GM18508 (cell line): ENCODE measurements around the gene KRTAP20-4.

Experiments
- ATAC-seq: cut with Tn5 transposase; IDR thresholded peaks from one replicate; pipeline ENCODE4 v1.9.1; 2021; ENCODE audit warnings: moderate number of reproducible peaks; ENCODE audit not compliant: insufficient read depth, unreplicated experiment

Gene KRTAP20-4

GRCh38 chr21:30620522-30620921 is at the start of gene KRTAP20-4:
Gene KRTAP20-4, plus strand, starts transcription at chr21:30620627.
- ATAC-seq: no peak

- no peak for ATAC-seq
Measured at GRCh38 chr21:30577766-30578165, 42.7 kb upstream of the KRTAP20-4 start.

GRCh38 chr21:30579346-30579745 is 41.1 kb upstream of the KRTAP20-4 start:
- no peak for ATAC-seq

GRCh38 chr21:30580132-30580531 is 40.3 kb upstream of the KRTAP20-4 start:
- ATAC-seq: no peak

GRCh38 chr21:30582870-30583269 is 37.6 kb upstream of the KRTAP20-4 start:
- ATAC-seq: no peak

GRCh38 chr21:30590297-30590696 is 30.1 kb upstream of the KRTAP20-4 start, which contains the start of gene KRTAP22-2:
Gene KRTAP22-2, minus strand, starts transcription at chr21:30590397.
- ATAC-seq: no peak

- ATAC-seq: no peak
Measured at GRCh38 chr21:30592140-30592539, 28.3 kb upstream of the KRTAP20-4 start, which contains the start of gene KRTAP6-3. Gene KRTAP6-3, plus strand, starts transcription at chr21:30592440. Its CDS starts 6 bp downstream, at chr21:30592446.

GRCh38 chr21:30598802-30599201 is 21.6 kb upstream of the KRTAP20-4 start, which contains the start of gene KRTAP6-2:
Gene KRTAP6-2, minus strand, starts transcription at chr21:30598902. Its CDS starts 28 bp downstream, at chr21:30598874.
- no peak for ATAC-seq

- no peak for ATAC-seq
Measured at GRCh38 chr21:30600787-30601186, 19.6 kb upstream of the KRTAP20-4 start, which contains the start of gene KRTAP22-1. Gene KRTAP22-1, plus strand, starts transcription at chr21:30601087.

GRCh38 chr21:30605968-30606367 is 14.5 kb upstream of the KRTAP20-4 start:
- ATAC-seq: no peak

- no peak for ATAC-seq
Measured at GRCh38 chr21:30612132-30612531, 8.3 kb upstream of the KRTAP20-4 start.

- ATAC-seq: no peak
Measured at GRCh38 chr21:30613836-30614235, 6.6 kb upstream of the KRTAP20-4 start, which contains the start of gene KRTAP6-1. Gene KRTAP6-1, minus strand, starts transcription at chr21:30613930. Its CDS starts 26 bp downstream, at chr21:30613904.

GRCh38 chr21:30615199-30615598 is 5.2 kb upstream of the KRTAP20-4 start:
- no peak for ATAC-seq

GRCh38 chr21:30616125-30616524 is 4.3 kb upstream of the KRTAP20-4 start, which contains the start of gene KRTAP20-1:
Gene KRTAP20-1, plus strand, starts transcription at chr21:30616425. Its CDS starts 30 bp downstream, at chr21:30616455.
- no peak for ATAC-seq

- ATAC-seq: no peak
Measured at GRCh38 chr21:30620080-30620479, 347 bp upstream of the KRTAP20-4 start.

GRCh38 chr21:30623362-30623761 is 2.9 kb downstream of the KRTAP20-4 start:
- ATAC-seq: no peak

GRCh38 chr21:30625449-30626165 is 5.2 kb downstream of the KRTAP20-4 start:
- no peak for ATAC-seq

- no peak for ATAC-seq
Measured at GRCh38 chr21:30628109-30628508, 7.7 kb downstream of the KRTAP20-4 start.

GRCh38 chr21:30629200-30629599 is 8.8 kb downstream of the KRTAP20-4 start:
- no peak for ATAC-seq

GRCh38 chr21:30634906-30635305 is 14.5 kb downstream of the KRTAP20-4 start, which contains the start of gene KRTAP20-2:
Gene KRTAP20-2, plus strand, starts transcription at chr21:30635206. Its CDS starts 58 bp downstream, at chr21:30635264.
- ATAC-seq: no peak

- ATAC-seq: no peak
Measured at GRCh38 chr21:30638686-30639085, 18.3 kb downstream of the KRTAP20-4 start.

- ATAC-seq: no peak
Measured at GRCh38 chr21:30642564-30642963, 22.1 kb downstream of the KRTAP20-4 start, which contains the start of gene KRTAP20-3. Gene KRTAP20-3, plus strand, starts transcription at chr21:30642864.
